Liver (tissue), 9 donors: ENCODE measurements around the gene PTMA. TPM values are rescaled to one million over a fixed set of nuclear protein-coding genes. Genes with fewer than 3 reads are reported as not detected.
A peak's percentile ranks its signal among the peaks of the same experiment; 100 is the strongest.

Experiments used
- DNase-seq: peaks from one replicate; pipeline ENCODE4 v3.0.0-alpha.2; 2017; ENCODE audit warnings: low spot score
- H3K27ac ChIP-seq, 2 donors: one replicate each; pipeline ENCODE4 v1.7.0; 2013; ENCODE audit warnings: inconsistent platforms in 2 of 2, low read length in 2 of 2, control low read depth in 1 of 2, low read depth in 1 of 2, mild to moderate bottlenecking in 1 of 2
- H3K27me3 ChIP-seq, 4 donors: one replicate each; pipeline versions ENCODE4 v1.6.1 to v1.7.0; 2013; ENCODE audit warnings: low read length in 3 of 4, inconsistent platforms in 1 of 4, mild to moderate bottlenecking in 1 of 4, moderate library complexity in 1 of 4; ENCODE audit not compliant: control insufficient read depth in 4 of 4, insufficient read depth in 4 of 4
- H3K36me3 ChIP-seq, 4 donors: one replicate each; pipeline versions ENCODE4 v1.6.1 to v1.7.0; 2013; ENCODE audit warnings: low read length in 3 of 4, mild to moderate bottlenecking in 3 of 4, low read depth in 1 of 4, moderate library complexity in 1 of 4; ENCODE audit not compliant: control insufficient read depth in 4 of 4, insufficient read depth in 3 of 4
- H3K4me1 ChIP-seq, 4 donors: one replicate each; pipeline versions ENCODE4 v1.6.1 to v1.7.0; 2013; ENCODE audit warnings: low read length in 3 of 4, mild to moderate bottlenecking in 3 of 4, moderate library complexity in 1 of 4; ENCODE audit not compliant: control insufficient read depth in 4 of 4, insufficient read depth in 4 of 4
- H3K4me3 ChIP-seq, 3 donors: one replicate each; pipeline versions ENCODE4 v1.6.1 to v1.7.0; 2013; ENCODE audit warnings: low read length in 3 of 3, control low read depth in 1 of 3, low read depth in 1 of 3, mild to moderate bottlenecking in 1 of 3
- H3K9ac ChIP-seq, 2 donors: one replicate each; pipeline ENCODE4 v1.7.0; 2013; ENCODE audit warnings: low read length in 2 of 2, mild to moderate bottlenecking in 2 of 2, moderate library complexity in 2 of 2, control low read depth in 1 of 2, low read depth in 1 of 2
- H3K9me3 ChIP-seq, 4 donors: one replicate each; pipeline versions ENCODE4 v1.6.1 to v1.7.0; 2013; ENCODE audit warnings: low read length in 3 of 4; ENCODE audit not compliant: control insufficient read depth in 4 of 4
- EGR1 ChIP-seq, 2 donors: IDR thresholded peaks; 2 replicates each; pipeline ENCODE4 v1.6.1; 2016 to 2018; ENCODE audit warnings: antibody characterized with exemption in 2 of 2, low read depth in 2 of 2
- FOXA1 ChIP-seq: IDR thresholded peaks from 2 replicates; pipeline ENCODE4 v1.6.1; 2016; ENCODE audit warnings: antibody characterized with exemption
- GABPA ChIP-seq, 2 donors: IDR thresholded peaks in 1 of 2; conservative IDR thresholded peaks in 1 of 2; 2 replicates each; pipeline ENCODE4 v1.6.1; 2016; ENCODE audit warnings: antibody characterized with exemption in 2 of 2, mild to moderate bottlenecking in 1 of 2, moderate library complexity in 1 of 2
- NR2F2 ChIP-seq: IDR thresholded peaks from 2 replicates; pipeline ENCODE4 v1.6.1; 2016; ENCODE audit warnings: antibody characterized with exemption
- RAD21 ChIP-seq, 2 donors: IDR thresholded peaks; 2 replicates each; pipeline ENCODE4 v1.6.1; 2016; ENCODE audit warnings: antibody characterized with exemption in 2 of 2, mild to moderate bottlenecking in 2 of 2
- REST ChIP-seq: IDR thresholded peaks from 2 replicates; pipeline ENCODE4 v1.6.1; 2016; ENCODE audit warnings: antibody characterized with exemption, mild to moderate bottlenecking
- YY1 ChIP-seq: IDR thresholded peaks from 2 replicates; pipeline ENCODE4 v1.6.1; 2016; ENCODE audit warnings: antibody characterized with exemption, mild to moderate bottlenecking
- WGBS: extraction: QIAGEN DNeasy Blood & Tissue Kit; methylation state at CpG from one replicate; pipeline ENCODE4 v1.1.7; 2013; 5-methylcytosine and 5-hydroxymethylcytosine counted together
- polyA plus RNA-seq, 2 donors: library from polyadenylated mRNA; stranded (reverse) in 1 of 2; unstranded in 1 of 2; fragments of 200-250 nt in 1 of 2; fragments of >200 nt in 1 of 2; fragmentation: Nextera tagmentation in 1 of 2; extraction: Ambion mirVana in 1 of 2; gene quantifications; one replicate each; pipeline versions ENCODE4 v1.2.1 to v1.2.3, GENCODE V29; 2013 to 2015
- total RNA-seq, 2 donors: library from RNA; depleted of rRNA; stranded (reverse); fragments of >200 nt; gene quantifications; one replicate each; pipeline ENCODE4 v1.2.3, GENCODE V29; 2014
- TF ChIP-seq, protein P1 (sequence below): fragments of 150-350 bp; IDR thresholded peaks from 2 replicates; pipeline ENCODE4 v1.5.1; 2017; ENCODE audit warnings: improper control_type of control experiment, low read depth, low read length; ENCODE audit not compliant: missing input control
- donor health status: healthy.
- donor health status: healthy.
- donor health status: healthy.
- donor health status: healthy.
- donor health status: healthy.

PTMA gene
- total and polyA plus RNA-seq, 4 donors: 201 to 523 (median 366) TPM

GRCh38 chr2:231709981-231710798, 1.9 kb downstream of the PTMA start:
- peak overlapping the region; percentile 81 to 85 for H3K9ac ChIP-seq
- no peaks in the 10 kb centered on the region for H3K27me3 ChIP-seq
- no peaks in the 10 kb centered on the region for H3K9me3 ChIP-seq
- DNase-seq: peak; percentile 92
- peak overlapping the region; percentile 96 to 99 for H3K27ac ChIP-seq
- TF ChIP-seq REST: peak; percentile 9
- TF ChIP-seq RAD21 (IDR thresholded peaks at IDR 0.05): peak in 1 of 2 donors; percentile 45
- TF ChIP-seq, protein P1, sequence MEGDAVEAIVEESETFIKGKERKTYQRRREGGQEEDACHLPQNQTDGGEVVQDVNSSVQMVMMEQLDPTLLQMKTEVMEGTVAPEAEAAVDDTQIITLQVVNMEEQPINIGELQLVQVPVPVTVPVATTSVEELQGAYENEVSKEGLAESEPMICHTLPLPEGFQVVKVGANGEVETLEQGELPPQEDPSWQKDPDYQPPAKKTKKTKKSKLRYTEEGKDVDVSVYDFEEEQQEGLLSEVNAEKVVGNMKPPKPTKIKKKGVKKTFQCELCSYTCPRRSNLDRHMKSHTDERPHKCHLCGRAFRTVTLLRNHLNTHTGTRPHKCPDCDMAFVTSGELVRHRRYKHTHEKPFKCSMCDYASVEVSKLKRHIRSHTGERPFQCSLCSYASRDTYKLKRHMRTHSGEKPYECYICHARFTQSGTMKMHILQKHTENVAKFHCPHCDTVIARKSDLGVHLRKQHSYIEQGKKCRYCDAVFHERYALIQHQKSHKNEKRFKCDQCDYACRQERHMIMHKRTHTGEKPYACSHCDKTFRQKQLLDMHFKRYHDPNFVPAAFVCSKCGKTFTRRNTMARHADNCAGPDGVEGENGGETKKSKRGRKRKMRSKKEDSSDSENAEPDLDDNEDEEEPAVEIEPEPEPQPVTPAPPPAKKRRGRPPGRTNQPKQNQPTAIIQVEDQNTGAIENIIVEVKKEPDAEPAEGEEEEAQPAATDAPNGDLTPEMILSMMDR: peak; percentile 99
- no peak for TF ChIP-seq EGR1 (IDR thresholded peaks at IDR 0.05; ENCODE audit: low read depth in 2 of 2)
- H3K4me3 ChIP-seq: peak overlapping the region; percentile 82 to 96 (median 85)
- peaks cover 0 to 8% (median 5%) of the 10 kb centered on the region in 4 donors for H3K36me3 ChIP-seq
- WGBS: under 1% methylated on average over 105 of the region's 105 CpGs
- peaks cover 8 to 37% (median 24%) of the 10 kb centered on the region in 4 donors for H3K4me1 ChIP-seq

DNA sequence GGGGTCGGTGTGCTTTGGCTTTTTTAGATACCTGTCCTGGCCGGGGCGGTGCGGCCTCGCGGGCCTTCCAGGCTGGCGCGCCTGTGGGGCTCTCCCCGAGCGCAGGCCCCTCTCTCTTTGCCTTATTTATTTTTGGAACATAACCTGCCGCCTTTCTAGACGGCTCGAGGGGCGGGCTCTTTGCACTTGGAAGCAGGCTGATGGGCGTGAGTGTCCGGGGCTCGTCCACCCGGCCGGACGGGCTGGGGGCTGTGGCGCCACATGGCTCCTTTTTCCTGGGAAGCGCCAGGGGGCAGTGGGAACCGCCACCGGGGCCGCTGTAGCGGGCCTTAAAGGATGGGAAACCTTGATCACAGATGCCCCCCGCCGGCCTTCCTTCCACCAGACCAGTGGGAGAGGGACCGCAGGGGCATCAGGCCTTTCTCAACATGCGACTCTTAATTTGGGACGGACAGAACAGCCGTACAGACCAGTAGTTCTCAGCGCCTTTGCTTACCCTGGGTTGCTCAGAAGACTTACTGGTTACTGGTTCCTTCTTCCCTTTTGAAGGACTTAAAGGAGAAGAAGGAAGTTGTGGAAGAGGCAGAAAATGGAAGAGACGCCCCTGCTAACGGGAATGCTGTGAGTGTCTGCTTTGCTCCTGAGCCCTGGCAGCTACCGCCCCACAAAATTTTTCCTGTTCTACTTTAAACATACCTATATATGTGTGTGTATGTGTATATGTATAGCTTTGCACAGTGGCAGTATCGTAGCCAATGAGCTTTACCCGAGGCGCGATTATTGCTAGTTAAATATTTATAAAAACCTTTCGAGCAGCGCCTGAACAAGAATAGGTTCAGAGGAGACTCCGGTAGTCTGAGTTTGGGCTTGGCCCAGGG, 2.7 kb downstream of the PTMA start:
- H3K9me3 ChIP-seq: no peaks in the 10 kb centered on the region
- H3K27ac ChIP-seq: peak overlapping the region; percentile 58 to 73
- no peaks in the 10 kb centered on the region for H3K27me3 ChIP-seq
- DNase-seq: peak; percentile 64
- TF ChIP-seq REST (no peak), GABPA (IDR thresholded peaks at IDR 0.05 in 1 of 2, conservative IDR thresholded peaks at IDR 0.05 in 1 of 2) (no peak), FOXA1 (no peak), EGR1 (IDR thresholded peaks at IDR 0.05; ENCODE audit: low read depth in 2 of 2) (no peak), YY1 (peak; percentile 32), NR2F2 (no peak)
- H3K4me1 ChIP-seq: peaks cover 6 to 33% (median 21%) of the 10 kb centered on the region in 4 donors
- peak overlapping the region; percentile 52 to 85 for H3K9ac ChIP-seq
- 2% methylated on average over 43 of the region's 43 CpGs for WGBS
- H3K4me3 ChIP-seq: peak overlapping the region; percentile 69 to 96 (median 85)
- peaks cover 0 to 8% (median 5%) of the 10 kb centered on the region in 4 donors for H3K36me3 ChIP-seq
